ENCODE measurements around the gene IL5. TPM values are rescaled to one million over a fixed set of nuclear protein-coding genes. Genes with fewer than 3 reads are reported as not detected.
A peak's percentile ranks its signal among the peaks of the same experiment; 100 is the strongest.
"Not testable (repeated sequence)": the region's sequence is repeated elsewhere in the genome, so short reads cannot be mapped to it uniquely, and the experiment has no call there.

IL5 gene
- total RNA-seq, 6 experiments from 2014 or later: not detected

- H3K9me3 Mint-ChIP-seq: no peaks in the 10 kb centered on the region
- no peaks in the 10 kb centered on the region; the same call in 1 of the 2 replicates for H3K27me3 Mint-ChIP-seq (ENCODE audit: insufficient read depth)
- H3K4me1 Mint-ChIP-seq (ENCODE audit: low read depth): no peaks in the 10 kb centered on the region
- TF ChIP-seq CTCF (IDR thresholded peaks at IDR 0.05): no peak
- peaks cover 18% of the 10 kb centered on the region for H3K36me3 Mint-ChIP-seq (ENCODE audit: low read depth)
- no peak overlapping the region for H3K27ac Mint-ChIP-seq
- H3K4me3 Mint-ChIP-seq: no peak overlapping the region
- DNase-seq: no peak
Measured at GRCh38 chr5:132576123-132576522, 32.8 kb upstream of the IL5 start.

- Mint-ChIP-seq H3K4me3 (no peak overlapping the region), H3K36me3 (ENCODE audit: low read depth) (peaks cover 9% of the 10 kb centered on the region), H3K27ac (no peak overlapping the region), H3K9me3 (no peaks in the 10 kb centered on the region), H3K4me1 (ENCODE audit: low read depth) (peaks cover 10% of the 10 kb centered on the region), H3K27me3 (ENCODE audit: insufficient read depth) (no peaks in the 10 kb centered on the region)
- TF ChIP-seq CTCF (IDR thresholded peaks at IDR 0.05): no peak
- no peak for DNase-seq
Measured at GRCh38 chr5:132566657-132567056, 23.3 kb upstream of the IL5 start.

GRCh38 chr5:132564555-132564954 is 21.2 kb upstream of the IL5 start:
- not testable (repeated sequence) for H3K4me1 Mint-ChIP-seq (ENCODE audit: low read depth); DNase-seq; H3K9me3 Mint-ChIP-seq; H3K27me3 Mint-ChIP-seq (ENCODE audit: insufficient read depth); H3K4me3 Mint-ChIP-seq; H3K36me3 Mint-ChIP-seq (ENCODE audit: low read depth); H3K27ac Mint-ChIP-seq

- Mint-ChIP-seq H3K9me3 (no peaks in the 10 kb centered on the region), H3K27me3 (ENCODE audit: insufficient read depth) (peaks cover 5% of the 10 kb centered on the region), H3K36me3 (ENCODE audit: low read depth) (peaks cover 10% of the 10 kb centered on the region), H3K4me1 (ENCODE audit: low read depth) (peaks cover 23% of the 10 kb centered on the region), H3K27ac (no peak overlapping the region), H3K4me3 (no peak overlapping the region)
- no peak for TF ChIP-seq CTCF (IDR thresholded peaks at IDR 0.05)
- no peak for DNase-seq
Measured at GRCh38 chr5:132561601-132562000, 18.3 kb upstream of the IL5 start.

GRCh38 chr5:132559383-132560060 is 16.2 kb upstream of the IL5 start:
- DNase-seq: no peak
- Mint-ChIP-seq H3K36me3 (ENCODE audit: low read depth) (peaks cover 8% of the 10 kb centered on the region; the same call in 1 of the 2 replicates), H3K9me3 (no peaks in the 10 kb centered on the region), H3K4me1 (ENCODE audit: low read depth) (peaks cover 25% of the 10 kb centered on the region), H3K27ac (no peak overlapping the region), H3K4me3 (no peak overlapping the region), H3K27me3 (ENCODE audit: insufficient read depth) (peaks cover 7% of the 10 kb centered on the region)
- no peak for TF ChIP-seq CTCF (IDR thresholded peaks at IDR 0.05)

GRCh38 chr5:132557478-132558172 is 14.3 kb upstream of the IL5 start:
- DNase-seq: peak; percentile 2
- TF ChIP-seq CTCF (IDR thresholded peaks at IDR 0.05): no peak
- Mint-ChIP-seq H3K4me1 (ENCODE audit: low read depth) (peaks cover 25% of the 10 kb centered on the region), H3K4me3 (peak overlapping the region; percentile 94), H3K27me3 (ENCODE audit: insufficient read depth) (peaks cover 10% of the 10 kb centered on the region), H3K9me3 (no peaks in the 10 kb centered on the region), H3K36me3 (ENCODE audit: low read depth) (peaks cover 8% of the 10 kb centered on the region; the same call in 1 of the 2 replicates), H3K27ac (peak overlapping the region; percentile 92)

Measured in HFFc6 (cell line).